Airway epithelial cell (primary cell): ENCODE measurements around the gene RELCH. TPM values are rescaled to one million over a fixed set of nuclear protein-coding genes. Genes with fewer than 3 reads are reported as not detected.

Source experiments
- total RNA-seq: library from RNA; depleted of rRNA; stranded (reverse); fragments of >200 nt; gene quantifications from 2 replicates; pipeline ENCODE4 v1.2.3, GENCODE V29; 2015

RELCH gene, protein sequence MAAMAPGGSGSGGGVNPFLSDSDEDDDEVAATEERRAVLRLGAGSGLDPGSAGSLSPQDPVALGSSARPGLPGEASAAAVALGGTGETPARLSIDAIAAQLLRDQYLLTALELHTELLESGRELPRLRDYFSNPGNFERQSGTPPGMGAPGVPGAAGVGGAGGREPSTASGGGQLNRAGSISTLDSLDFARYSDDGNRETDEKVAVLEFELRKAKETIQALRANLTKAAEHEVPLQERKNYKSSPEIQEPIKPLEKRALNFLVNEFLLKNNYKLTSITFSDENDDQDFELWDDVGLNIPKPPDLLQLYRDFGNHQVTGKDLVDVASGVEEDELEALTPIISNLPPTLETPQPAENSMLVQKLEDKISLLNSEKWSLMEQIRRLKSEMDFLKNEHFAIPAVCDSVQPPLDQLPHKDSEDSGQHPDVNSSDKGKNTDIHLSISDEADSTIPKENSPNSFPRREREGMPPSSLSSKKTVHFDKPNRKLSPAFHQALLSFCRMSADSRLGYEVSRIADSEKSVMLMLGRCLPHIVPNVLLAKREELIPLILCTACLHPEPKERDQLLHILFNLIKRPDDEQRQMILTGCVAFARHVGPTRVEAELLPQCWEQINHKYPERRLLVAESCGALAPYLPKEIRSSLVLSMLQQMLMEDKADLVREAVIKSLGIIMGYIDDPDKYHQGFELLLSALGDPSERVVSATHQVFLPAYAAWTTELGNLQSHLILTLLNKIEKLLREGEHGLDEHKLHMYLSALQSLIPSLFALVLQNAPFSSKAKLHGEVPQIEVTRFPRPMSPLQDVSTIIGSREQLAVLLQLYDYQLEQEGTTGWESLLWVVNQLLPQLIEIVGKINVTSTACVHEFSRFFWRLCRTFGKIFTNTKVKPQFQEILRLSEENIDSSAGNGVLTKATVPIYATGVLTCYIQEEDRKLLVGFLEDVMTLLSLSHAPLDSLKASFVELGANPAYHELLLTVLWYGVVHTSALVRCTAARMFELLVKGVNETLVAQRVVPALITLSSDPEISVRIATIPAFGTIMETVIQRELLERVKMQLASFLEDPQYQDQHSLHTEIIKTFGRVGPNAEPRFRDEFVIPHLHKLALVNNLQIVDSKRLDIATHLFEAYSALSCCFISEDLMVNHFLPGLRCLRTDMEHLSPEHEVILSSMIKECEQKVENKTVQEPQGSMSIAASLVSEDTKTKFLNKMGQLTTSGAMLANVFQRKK
- 15.9 and 27.9 TPM in 2 replicates for total RNA-seq

DNA sequence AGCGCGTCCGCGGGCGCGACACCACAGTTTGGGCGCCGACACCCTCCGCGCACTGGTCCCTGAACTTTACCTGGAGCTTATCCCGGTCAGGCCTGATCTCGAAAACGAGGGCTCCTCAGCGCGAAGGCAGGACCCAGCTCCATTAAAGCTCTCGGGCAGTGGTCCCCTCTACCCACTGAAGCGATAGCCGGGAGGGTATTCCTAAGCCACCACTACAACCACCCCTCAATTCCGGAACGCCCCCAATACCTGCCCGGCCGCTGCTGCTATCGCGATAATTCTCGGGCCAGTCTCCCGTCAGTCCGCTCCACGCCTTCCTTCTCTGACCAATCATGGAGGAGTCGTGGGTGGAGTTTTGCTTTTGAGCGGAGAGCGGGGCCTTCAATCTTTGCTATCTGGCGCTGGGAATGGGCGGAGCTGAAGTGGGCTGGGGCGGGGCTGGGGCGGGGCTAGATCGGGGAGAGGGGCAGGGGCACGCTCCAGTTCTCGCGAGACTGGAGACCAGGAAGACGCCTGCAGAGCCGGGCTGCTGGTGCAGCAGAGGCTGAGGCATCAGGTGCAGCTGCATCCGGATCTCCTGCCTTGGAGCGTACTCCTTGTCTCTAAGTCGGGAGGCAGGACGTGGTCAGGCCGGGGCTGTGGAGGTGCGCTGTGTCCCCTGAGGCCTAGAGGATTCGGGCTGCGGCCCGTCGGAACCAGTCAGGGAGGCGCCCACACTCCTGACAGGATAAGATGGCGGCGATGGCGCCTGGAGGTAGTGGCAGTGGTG, at the start of gene RELCH, which contains the start of gene PIGN:
RELCH (plus strand) TSS at position 482 of the 769 bp plus-strand sequence; CDS start at position 733, 251 bp downstream.
PIGN (minus strand) TSS at position 283 of the 769 bp plus-strand sequence. CDS start 25,703 bp downstream, outside the sequence.

DNA sequence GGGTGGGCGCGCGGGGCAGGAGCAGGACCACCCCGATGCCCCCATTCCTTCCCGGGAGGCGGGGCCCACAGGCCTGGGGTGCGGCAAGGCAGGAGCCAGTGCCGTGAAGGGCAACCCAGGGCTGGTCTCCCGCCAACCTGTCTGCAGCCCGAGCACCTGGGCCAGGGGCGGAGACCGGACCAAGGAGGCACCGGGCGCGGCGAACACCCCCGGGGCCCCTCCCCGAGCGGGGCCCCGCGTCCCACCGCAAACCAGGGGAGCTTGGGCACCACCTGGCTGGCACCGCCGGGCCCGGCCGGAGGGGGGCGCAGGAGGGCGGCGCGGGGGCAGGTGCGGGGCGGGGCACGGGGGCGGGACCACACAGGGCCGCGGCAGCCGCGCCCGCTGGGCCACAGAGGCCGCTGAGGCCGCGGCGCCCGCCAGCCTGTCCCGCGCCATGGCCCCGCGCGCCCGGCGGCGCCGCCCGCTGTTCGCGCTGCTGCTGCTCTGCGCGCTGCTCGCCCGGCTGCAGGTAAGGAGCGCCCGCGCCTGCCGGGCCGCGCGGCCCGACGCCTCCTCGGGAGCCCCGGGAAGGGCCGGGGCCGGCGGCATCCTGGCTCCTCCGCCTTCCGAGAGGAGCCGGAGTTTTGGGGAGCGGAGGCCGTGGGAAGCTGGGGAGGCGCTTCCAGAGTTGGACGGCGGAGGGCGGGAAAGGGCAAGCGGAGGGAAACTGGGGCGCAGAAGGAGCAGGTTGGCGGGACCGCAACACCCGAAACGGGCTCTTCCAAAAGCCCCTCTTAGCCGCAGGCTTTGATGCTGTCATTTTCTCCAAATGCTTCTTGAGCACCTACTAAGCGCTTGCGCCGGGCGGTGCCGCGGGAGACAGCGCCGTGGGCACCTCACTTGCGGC, 138.1 kb downstream of the RELCH start, which contains the start of gene TNFRSF11A:
TNFRSF11A (plus strand) TSS at position 394 of the 889 bp plus-strand sequence; CDS start at position 437, 43 bp downstream.

Other genes with a start within 250 kb of the RELCH start
- 15.2 and 35.5 TPM in 2 replicates for gene PIGN, start 199 bp upstream of the RELCH start, total RNA-seq
- 3.5 and 4.0 TPM in 2 replicates for gene TNFRSF11A, start 138.1 kb downstream of the RELCH start, total RNA-seq